ENCODE data around the gene CD2. TPM values are rescaled to one million over a fixed set of nuclear protein-coding genes. Genes with fewer than 3 reads are reported as not detected.

CD2 gene
- total and polyA plus RNA-seq, 7 donors = 0.21 to 0.62 (median 0.42) TPM

- H3K4me3 ChIP-seq = no peak overlapping the region
- no peaks in the 10 kb centered on the region for H3K4me1 ChIP-seq
- DNase-seq (no peak), ATAC-seq (no peak)
- TF ChIP-seq CTCF (IDR thresholded peaks at IDR 0.05) = no peak
- 79 to 85% (median 80%) methylated on average over 16 of the region's 16 CpGs for WGBS, 3 donors
- no peaks in the 10 kb centered on the region for H3K36me3 ChIP-seq (ENCODE audit: insufficient read depth in 1 of 2, low read depth in 1 of 2)
- H3K27me3 ChIP-seq (ENCODE audit: insufficient read depth in 3 of 3, low read length in 2 of 3) = no peaks in the 10 kb centered on the region
- no peaks in the 10 kb centered on the region for H3K9me3 ChIP-seq
- H3K27ac ChIP-seq = no peak overlapping the region
- intact Hi-C loops (cut with DNase I) = no loop called here
These were observed 53.4 kb downstream of the CD2 start for GRCh38 chr1:116807394-116808199.

- Histone ChIP-seq H3K4me1 (no peaks in the 10 kb centered on the region), H3K27me3 (ENCODE audit: insufficient read depth in 3 of 3, low read length in 2 of 3) (no peaks in the 10 kb centered on the region), H3K36me3 (ENCODE audit: insufficient read depth in 1 of 2, low read depth in 1 of 2) (no peaks in the 10 kb centered on the region), H3K9me3 (no peaks in the 10 kb centered on the region), H3K4me3 (no peak overlapping the region), H3K27ac (no peak overlapping the region)
- no peak for ATAC-seq
- WGBS, 3 donors = 73 to 77% (median 74%) methylated on average over 8 of the region's 8 CpGs
- TF ChIP-seq CTCF (IDR thresholded peaks at IDR 0.05) = no peak
- intact Hi-C loops (cut with DNase I) = no loop called here
- DNase-seq = no peak
These were observed 54.1 kb downstream of the CD2 start for GRCh38 chr1:116808200-116808847.

GRCh38 chr1:116808848-116809508 is 54.7 kb downstream of the CD2 start:
- 85 to 92% (median 90%) methylated on average over 14 of the region's 14 CpGs for WGBS, 3 donors
- no peak overlapping the region for H3K27ac ChIP-seq
- H3K9me3 ChIP-seq = no peaks in the 10 kb centered on the region
- intact Hi-C loops (cut with DNase I) = no loop called here
- H3K36me3 ChIP-seq (ENCODE audit: insufficient read depth in 1 of 2, low read depth in 1 of 2) = no peaks in the 10 kb centered on the region
- no peak for DNase-seq
- H3K4me1 ChIP-seq = no peaks in the 10 kb centered on the region
- no peak overlapping the region for H3K4me3 ChIP-seq
- no peak for ATAC-seq
- H3K27me3 ChIP-seq (ENCODE audit: insufficient read depth in 3 of 3, low read length in 2 of 3) = no peaks in the 10 kb centered on the region
- no peak for TF ChIP-seq CTCF (IDR thresholded peaks at IDR 0.05)

- WGBS, 3 donors = 59 to 75% (median 69%) methylated on average over 1 of the region's 1 CpG
These were observed 57.1 kb downstream of the CD2 start for GRCh38 chr1:116811321-116811720.

More at GRCh38 chr1:116811321-116811720, 57.1 kb downstream of the CD2 start:
- TF ChIP-seq CTCF (IDR thresholded peaks at IDR 0.05) = no peak
- intact Hi-C loops (cut with DNase I) = no loop called here
- Histone ChIP-seq H3K9me3 (no peaks in the 10 kb centered on the region), H3K4me1 (no peaks in the 10 kb centered on the region), H3K27ac (no peak overlapping the region), H3K27me3 (ENCODE audit: insufficient read depth in 3 of 3, low read length in 2 of 3) (no peaks in the 10 kb centered on the region), H3K36me3 (ENCODE audit: insufficient read depth in 1 of 2, low read depth in 1 of 2) (no peaks in the 10 kb centered on the region), H3K4me3 (no peak overlapping the region)
- ATAC-seq (no peak), DNase-seq (no peak)
